Mucosa of gallbladder (tissue), 1 donor: ENCODE results near the gene ACOXL. TPM values are rescaled to one million over a fixed set of nuclear protein-coding genes. Genes with fewer than 3 reads are reported as not detected.

Source experiments
- DNase-seq: peaks from one replicate; pipeline ENCODE4 v3.0.0-alpha.2; 2020; ENCODE audit warnings: low spot score
- total RNA-seq: library from RNA; stranded (reverse); gene quantifications from one replicate; pipeline ENCODE4 v1.2.1, GENCODE V29; 2021
- donor health status: DM: no; HTN: no; CAD: no.

The ACOXL gene
- total RNA-seq, 1 donor from 2014 or later, result not detected

DNA sequence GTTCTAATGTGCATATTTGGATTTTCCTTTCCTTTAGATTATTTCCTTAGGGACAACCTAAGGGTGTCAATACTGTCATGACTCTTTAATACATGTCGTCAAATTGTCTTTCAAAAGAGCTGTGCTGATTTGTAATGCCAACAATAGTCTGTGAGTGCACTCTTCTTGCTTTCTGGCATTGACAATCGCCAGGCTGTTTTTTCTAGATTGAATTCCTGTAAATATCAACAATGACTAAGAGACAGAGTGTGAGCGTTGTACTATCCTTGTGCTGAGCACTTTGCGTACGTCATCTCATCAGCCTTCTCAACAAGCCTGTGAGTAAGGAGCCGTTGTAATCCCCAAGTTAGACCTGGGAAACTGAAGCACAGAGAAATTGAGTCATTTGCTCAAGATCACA is 96.0 kb downstream of the ACOXL start:
- DNase-seq, result no peak

DNA sequence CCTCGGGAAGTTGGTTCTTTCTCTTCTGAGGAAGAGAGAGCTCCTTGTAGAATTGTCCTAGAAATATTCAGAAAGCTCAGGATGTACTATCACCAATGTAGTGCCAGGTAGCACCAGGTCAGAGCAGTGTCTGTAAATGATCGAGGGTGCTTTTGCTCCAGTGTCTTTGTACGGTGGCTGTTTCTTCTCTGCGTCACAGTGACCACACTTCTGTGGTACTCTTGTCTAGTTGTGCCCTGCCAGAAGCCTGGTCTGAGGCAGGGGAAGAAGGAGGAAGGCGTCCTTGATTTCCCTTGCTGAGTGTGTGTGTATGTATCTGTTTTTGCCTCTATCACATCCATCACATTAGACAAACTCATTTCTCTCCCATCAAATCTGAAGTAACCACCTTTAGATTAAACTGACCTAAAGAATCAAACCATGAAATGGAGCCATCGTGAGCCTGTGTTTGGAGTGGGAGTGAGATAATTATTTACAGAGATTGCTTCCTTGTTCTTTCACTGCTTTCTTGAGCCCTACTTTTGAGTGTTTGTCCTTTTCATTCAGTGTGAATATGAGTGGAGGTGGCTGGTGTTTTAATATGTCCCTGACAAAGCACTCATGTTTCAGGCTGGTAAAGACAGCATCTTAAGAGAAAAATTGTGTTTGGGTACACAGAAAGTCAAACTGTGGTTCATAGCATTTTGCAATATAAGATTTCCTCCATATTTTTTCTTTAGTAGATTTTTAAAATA is 97.2 kb downstream of the ACOXL start:
- no peak for DNase-seq

DNA sequence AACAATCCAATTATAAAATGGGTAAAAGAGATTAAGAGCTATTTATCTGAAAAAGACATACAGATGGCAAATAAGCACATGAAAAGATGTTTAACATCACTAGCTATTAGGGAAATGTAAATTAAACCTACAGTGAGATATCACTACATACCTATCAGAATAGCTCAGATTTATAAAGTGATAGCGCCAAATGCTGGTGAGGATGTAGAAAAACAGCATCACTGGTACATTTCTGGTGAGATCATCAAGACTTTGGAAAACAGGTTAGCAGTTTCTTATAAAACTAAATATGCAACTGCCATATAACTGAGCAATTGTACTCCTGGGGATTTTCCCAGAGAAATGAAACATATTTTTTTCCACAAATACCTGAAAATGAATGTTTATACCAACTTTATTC is 100.4 kb downstream of the ACOXL start:
- no peak for DNase-seq

- no peak for DNase-seq
Measured at GRCh38 chr2:110834134-110834827, 101.9 kb downstream of the ACOXL start.

DNA sequence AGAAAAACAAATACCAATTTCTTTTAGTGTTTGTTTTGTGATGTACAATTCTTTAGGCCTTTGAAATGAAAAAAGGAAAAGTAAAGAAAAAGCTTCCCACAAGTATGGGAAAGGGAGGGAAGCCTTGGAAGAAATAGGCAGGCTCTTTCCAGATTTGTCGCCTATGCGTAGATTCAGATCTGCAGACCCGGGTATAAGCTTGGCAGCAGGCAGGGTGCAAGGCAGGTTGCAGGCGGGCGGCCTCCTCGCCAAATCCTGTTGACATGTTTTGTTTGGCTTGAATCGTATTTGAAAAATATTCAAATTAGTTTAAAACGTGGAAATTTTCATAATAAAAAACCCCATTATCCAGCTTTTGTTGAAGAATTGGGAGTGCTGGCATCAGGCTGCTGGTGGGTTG is 104.3 kb downstream of the ACOXL start:
- no peak for DNase-seq

DNA sequence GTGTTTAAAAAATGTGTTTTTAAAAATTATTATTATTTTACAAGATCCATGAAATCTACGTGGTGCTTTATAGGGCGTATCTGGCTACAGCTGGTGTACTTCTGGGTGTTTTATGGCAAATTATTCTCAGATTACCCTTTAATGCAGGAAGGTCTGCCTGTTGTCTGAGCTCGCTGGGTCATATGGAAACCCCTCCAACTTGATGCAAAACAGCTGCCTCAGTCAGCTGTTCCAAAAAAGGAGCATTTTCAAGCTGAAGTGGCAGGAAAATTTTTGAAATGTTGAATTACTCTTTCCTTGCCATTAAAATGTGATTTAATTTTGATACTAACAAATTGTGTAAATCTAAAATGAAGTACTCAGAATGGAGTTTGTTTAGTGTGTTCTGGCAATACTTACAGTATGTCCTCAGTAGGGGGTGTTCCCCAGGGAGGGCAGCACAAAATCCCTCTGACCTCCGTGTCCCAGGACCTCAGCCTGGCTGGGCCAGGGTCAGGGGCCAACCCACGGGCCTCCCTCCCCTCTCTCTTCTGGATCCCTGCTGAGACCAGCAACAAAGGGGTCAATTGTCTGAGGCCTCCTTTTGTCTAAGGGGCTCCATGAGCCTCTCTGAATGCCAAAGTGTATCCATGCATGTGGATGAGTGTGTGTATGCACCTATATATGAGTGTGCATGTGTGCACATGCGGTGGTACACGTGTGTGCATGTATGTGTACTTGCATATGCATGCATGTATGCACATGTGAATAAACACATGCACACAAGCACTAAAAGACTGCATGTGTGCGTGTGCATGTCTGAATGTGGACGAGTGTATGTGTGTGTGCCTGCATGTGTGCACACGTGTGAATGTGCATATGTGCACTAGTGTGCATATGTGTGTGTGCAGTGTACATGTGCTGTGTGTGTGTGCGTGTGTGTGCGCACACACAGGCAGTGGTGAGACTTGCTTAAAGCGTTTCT is 105.4 kb downstream of the ACOXL start:
- DNase-seq, result no peak

DNA sequence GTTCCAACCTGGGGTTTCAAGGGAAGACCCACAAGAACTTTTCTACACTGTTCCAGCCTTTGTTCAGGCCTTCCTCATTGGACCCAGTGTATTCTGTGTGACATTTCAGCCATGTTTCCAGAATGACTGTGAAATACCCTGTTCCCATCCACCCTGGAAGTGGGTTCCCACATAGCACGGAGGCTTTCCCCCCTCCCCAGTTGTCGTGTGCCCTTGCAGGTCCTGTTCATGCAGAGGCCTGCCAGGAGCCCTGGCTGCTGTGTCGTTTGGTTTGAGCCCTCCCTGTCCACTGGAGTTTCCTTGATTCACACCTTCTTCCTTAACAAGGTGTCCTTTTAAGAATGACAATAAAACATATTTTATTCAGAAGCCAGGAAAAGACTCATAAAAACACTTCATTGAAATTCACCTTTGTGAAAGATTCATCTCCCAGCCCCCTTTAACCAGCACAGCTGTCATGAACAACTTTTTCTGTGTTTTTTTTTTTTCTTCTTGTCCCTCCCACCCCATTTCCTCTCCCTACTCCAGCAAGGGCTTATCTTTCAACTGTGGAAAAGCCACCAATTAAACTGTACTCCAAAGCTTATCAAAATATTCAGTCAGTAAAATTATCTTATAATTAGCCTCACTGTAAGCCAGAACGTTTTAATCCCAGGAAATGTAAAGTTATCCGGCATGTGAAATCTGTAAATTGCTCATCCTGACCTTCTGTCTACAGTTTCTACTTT is 106.4 kb downstream of the ACOXL start:
- no peak for DNase-seq

DNA sequence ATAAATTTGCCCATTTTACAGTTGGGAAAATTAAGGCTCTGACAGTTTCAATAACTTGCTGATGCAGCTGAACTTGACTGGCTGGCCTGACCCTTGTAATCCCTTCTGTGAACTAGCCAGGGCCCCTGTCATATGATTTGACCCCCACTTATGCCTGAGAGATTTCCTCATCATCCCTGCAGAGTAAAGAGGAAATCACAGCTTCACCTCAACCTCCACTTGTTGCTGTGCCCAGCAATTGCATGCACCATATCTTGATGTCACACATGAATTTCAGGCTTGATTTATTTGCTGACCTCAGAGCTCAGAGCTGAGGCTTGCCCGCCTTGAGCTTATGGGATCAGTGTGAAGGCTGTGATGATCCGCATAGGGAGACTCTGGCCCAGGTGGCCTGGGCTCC is 108.1 kb downstream of the ACOXL start:
- no peak for DNase-seq

DNA sequence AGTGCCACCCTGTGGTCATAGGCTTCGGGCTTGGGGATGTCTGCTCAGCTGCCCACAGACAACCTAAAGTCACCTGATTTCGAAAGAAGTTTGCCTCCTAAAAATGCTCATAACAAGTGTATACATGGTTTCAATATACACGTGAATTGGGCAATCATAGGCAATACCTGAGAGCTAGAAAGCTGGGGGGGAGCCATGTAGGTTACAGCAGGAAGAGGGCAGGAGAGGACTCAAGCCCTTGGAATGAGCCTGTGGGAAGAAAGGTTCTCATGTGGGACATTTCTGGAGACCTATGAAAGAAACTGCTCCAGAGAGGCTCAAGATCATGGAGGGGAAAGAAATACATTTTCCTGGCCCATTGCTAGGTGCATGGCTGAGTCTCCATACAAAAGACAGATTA is 109.7 kb downstream of the ACOXL start:
- DNase-seq, result no peak

DNA sequence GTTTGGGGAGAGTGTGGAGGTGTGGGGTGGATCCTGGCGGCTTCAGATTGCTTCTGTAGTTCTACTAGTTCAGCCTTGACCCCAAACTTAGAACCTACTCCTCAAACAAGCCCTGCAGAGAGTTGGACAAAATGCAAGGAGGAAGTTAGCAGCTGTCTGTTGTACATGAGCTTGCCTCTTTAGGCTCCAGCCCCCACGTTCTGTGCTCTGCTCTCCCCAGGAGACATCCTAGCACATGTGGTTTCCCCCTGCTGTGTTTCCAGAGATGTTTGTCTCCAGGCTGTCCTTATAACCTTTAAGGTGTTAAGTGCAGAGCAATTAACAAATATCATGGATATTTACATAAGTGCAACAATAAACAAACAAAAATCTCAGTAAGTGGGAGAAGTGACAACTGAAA is 111.1 kb downstream of the ACOXL start:
- DNase-seq, result no peak

GRCh38 chr2:110843959-110844510 is 111.7 kb downstream of the ACOXL start:
- no peak for DNase-seq

GRCh38 chr2:110847651-110848050 is 115.3 kb downstream of the ACOXL start:
- DNase-seq, result no peak

DNA sequence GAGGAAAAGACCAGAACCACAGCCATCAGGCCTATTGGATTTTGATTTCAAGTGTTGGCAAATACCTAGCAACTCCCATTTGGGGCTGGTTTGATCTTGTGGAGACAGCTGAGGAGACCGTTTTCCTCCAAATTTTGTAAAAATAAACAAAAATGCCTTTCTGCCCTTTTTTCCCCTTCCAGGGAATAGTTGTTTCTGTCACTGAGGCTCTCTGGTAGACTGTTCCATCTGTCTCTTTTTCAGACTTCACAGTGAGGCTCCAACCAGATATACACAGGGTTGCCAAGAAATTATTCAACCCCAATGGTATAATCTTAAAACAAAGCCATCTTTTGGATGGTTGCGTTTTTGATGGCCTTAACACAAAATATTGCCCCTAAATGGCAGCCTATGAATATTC is 115.7 kb downstream of the ACOXL start:
- DNase-seq, result no peak

DNA sequence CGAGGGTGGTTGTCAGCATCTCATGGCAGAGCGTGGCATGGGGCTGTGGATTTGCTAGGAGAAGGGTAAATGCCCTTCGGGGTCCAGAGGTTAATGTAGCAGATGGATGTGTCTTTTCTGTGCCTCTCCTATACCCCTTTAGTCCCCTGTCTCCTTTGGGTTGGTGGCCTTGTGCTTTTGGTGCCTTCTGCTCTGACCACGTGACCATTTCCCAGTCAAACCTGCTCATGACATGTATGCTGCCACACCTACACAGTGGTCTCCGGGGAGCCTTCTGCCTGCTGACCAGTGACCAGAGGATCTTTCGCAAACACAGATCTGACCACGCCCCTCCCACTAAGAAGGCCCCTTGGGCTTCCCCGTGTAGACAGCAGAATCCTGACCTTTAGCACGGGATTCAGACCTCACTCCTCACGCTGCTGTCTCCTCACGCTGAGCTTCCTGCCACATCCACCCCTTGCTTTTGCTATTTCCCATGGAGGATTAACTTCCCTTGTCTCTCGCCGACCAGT is 116.2 kb downstream of the ACOXL start:
- DNase-seq, result no peak

DNA sequence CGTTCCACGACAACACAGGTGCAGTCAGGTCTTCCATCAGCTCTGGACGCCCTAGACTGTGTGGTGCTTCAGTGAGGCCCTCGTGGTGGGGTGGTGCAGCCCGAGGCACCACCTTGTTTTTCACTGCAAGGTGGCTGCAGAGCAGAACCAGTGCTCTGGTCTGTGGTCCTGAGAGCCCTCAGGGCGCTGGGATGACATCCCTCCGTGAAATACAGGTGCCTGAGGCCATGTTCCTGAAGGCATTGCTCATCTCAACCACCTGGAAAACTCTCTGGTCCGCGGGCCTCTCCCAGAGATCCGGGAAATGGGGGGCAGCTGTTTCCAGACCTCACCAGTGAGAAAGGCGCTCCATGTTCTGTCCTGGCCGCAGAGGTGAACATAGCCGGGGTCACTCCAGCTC is 119.2 kb downstream of the ACOXL start:
- DNase-seq, result no peak

DNA sequence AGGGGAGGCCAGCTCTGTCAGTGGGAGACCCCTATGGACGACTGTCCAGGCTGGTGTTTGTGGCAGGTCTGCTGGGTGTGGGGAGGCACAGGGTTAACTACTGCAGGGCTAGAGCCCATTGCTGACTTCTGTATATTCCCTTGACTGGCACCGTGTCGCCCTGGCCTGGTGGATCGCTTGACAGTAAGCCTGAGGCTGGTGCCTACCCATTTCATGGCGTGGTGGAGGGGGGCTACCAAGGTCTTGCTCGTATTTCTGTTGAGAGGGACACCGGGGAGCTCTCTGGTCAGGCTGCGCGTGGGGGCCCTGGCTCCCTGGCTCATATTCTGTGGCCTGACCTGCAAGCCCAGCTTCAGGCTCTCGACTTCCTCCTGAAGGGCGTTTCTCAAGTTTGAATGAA is 119.7 kb downstream of the ACOXL start:
- no peak for DNase-seq

GRCh38 chr2:110852541-110853263 is 120.3 kb downstream of the ACOXL start:
- no peak for DNase-seq

- peak; percentile 33 for DNase-seq
Measured at GRCh38 chr2:110853516-110853915, 121.1 kb downstream of the ACOXL start.

- no peak for DNase-seq
Measured at GRCh38 chr2:110853948-110854347, 121.6 kb downstream of the ACOXL start.

DNA sequence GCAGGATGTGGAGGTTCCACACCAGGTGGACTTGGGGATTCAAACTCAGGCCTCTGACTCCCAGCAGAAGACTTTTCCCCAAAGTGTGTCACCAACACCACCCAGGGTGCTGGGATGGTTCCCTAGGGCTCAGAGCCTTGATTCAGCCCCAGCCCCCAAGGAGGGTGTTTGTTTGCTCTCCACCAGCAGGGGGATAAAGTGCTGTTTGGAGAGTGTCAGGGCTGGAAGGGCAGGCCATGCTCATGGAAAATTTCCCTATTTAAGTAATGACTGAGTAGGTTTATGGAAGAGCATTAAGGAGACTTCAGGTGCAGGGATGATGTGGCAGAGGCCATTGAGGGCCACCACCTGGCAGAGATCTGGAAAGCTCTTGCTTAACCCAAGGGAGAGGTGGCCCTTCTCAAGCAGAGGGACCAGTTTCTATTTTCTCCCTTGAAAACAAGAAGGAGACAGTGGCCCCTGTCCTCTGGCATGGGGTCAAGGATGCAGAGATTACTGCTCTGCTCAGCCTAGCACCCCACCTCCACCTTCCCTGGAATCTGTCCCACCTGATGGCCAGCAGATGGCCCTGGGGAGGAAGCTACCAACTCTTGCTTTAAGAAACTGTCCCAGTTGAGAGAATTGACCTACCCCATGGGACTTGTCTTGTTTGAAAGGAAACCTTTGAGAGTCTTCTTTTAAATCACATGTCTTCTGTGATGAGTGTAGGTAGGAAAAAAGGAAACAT is 122.1 kb downstream of the ACOXL start:
- DNase-seq, result no peak
